MM.1S (cell line): ENCODE results near the gene PARP12.

Experiments used
- CTCF ChIP-seq: fragments of 300-600 bp; sonication (generic); IDR thresholded peaks from 2 replicates; pipeline ENCODE4 v1.5.1; 2016; ENCODE audit warnings: antibody characterized with exemption, low read length, mixed read lengths
- EZH2phosphoT487 ChIP-seq: fragments of 300-600 bp; sonication (generic); IDR thresholded peaks from 2 replicates; pipeline ENCODE4 v1.6.1; 2018; ENCODE audit warnings: antibody characterized with exemption, low read length

- no peak for TF ChIP-seq CTCF
- no peak for TF ChIP-seq EZH2phosphoT487
These were observed 28.9 kb downstream of the PARP12 start for GRCh38 chr7:140033779-140034363.
